ENCODE measurements around the gene KLHDC7B.

- TF ChIP-seq ZNF274 (IDR thresholded peaks at IDR 0.05; ENCODE audit: low read depth, low read length) (no peak), YY1 (IDR thresholded peaks at IDR 0.05; ENCODE audit: insufficient read depth, insufficient read length) (no peak), SUZ12 (IDR thresholded peaks at IDR 0.05; ENCODE audit: extremely low read depth, insufficient read depth, insufficient read length) (no peak)
Observed at GRCh38 chr22:50525858-50526107, 19.9 kb upstream of the KLHDC7B start.
